Measurements from ENCODE around the gene AMDHD2. TPM values are rescaled to one million over a fixed set of nuclear protein-coding genes. Genes with fewer than 3 reads are reported as not detected.

The AMDHD2 gene
- total and polyA plus RNA-seq, 2 of the 13 experiments (the other 11 are each of a cell fraction or from before 2014, with no cell fraction given), result 33.5 to 39.1 TPM

DNA sequence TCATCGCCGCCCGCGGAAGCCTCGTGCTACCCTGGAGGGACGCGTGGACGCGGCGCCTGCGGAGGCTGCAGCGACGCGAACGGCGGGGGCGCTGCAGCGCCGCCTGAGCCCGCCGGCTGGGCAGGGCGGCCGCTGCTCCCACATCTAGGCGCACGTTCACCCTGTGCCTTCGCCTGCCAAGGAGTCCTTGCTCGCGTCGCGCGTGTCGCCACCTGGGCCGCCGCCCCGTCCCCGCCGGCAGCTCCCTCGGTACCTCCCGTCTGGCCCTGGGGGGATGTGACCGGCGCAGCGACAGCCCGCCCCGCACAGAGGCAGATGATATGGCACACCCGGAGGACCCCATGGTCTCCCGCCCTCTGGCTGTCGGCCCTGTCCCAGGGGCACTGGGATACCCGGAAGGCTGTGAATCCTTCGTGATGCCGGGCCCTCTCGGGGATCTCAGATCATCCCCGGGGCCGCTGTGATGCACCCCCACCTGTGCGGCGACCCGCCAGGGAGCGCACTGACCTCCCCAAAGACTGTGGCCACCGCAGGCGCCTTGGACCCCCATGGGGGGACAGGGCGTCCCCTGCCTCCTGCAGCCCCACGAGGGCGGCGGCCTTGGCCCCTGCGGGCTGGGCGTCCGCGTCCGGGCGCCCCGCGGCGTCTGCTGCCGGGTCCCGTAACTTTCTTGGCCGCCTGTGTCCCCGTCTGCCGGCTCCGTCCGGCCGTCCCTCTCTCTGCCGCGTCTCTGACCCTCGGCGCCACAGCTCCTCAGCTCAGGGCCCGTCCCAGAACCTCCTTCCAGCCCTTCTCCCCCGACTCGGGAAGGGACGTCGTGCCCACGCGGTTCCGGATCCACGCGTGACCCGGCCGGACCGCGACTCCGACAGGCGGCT is 45.9 kb upstream of the AMDHD2 start (continued):
- TF ChIP-seq HDAC2 (CRISPR knock-in tag; IDR thresholded peaks at IDR 0.05) (0 out of 2 replicates have a peak, but pooled peaks have one; percentile 18), ZBTB20 (CRISPR knock-in tag; IDR thresholded peaks at IDR 0.05; ENCODE audit: borderline replicate concordance, low read depth) (no peak), ZNF331 (CRISPR knock-in tag; IDR thresholded peaks at IDR 0.05) (no peak), ZBTB3 (CRISPR knock-in tag; IDR thresholded peaks at IDR 0.05; ENCODE audit: borderline replicate concordance, low read depth) (no peak), ZFY (CRISPR knock-in tag; IDR thresholded peaks at IDR 0.05) (peak; percentile 21; the same call in 1 of the 2 replicates), ZNF75D (CRISPR knock-in tag; IDR thresholded peaks at IDR 0.05; ENCODE audit: borderline replicate concordance) (no peak), MIER3 (CRISPR knock-in tag; IDR thresholded peaks at IDR 0.05; ENCODE audit: borderline replicate concordance) (no peak), ZNF678 (CRISPR knock-in tag; IDR thresholded peaks at IDR 0.05) (no peak), TOPORS (CRISPR knock-in tag; IDR thresholded peaks at IDR 0.05) (no peak), SRY (CRISPR knock-in tag; IDR thresholded peaks at IDR 0.05) (no peak; the same call in 1 of the 2 replicates), ZNF619 (CRISPR knock-in tag; IDR thresholded peaks at IDR 0.05) (no peak), KMT2A (CRISPR knock-in tag; IDR thresholded peaks at IDR 0.05) (no peak), HIVEP1 (CRISPR knock-in tag; IDR thresholded peaks at IDR 0.05) (0 out of 2 replicates have a peak, but pooled peaks have one; percentile 60)
- TF ChIP-seq, protein P1, sequence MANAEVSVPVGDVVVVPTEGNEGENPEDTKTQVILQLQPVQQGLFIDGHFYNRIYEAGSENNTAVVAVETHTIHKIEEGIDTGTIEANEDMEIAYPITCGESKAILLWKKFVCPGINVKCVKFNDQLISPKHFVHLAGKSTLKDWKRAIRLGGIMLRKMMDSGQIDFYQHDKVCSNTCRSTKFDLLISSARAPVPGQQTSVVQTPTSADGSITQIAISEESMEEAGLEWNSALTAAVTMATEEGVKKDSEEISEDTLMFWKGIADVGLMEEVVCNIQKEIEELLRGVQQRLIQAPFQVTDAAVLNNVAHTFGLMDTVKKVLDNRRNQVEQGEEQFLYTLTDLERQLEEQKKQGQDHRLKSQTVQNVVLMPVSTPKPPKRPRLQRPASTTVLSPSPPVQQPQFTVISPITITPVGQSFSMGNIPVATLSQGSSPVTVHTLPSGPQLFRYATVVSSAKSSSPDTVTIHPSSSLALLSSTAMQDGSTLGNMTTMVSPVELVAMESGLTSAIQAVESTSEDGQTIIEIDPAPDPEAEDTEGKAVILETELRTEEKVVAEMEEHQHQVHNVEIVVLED (CRISPR knock-in tag; IDR thresholded peaks at IDR 0.05; ENCODE audit: borderline replicate concordance), result 0 out of 2 replicates have a peak, but pooled peaks have one; percentile 43
- TF ChIP-seq, protein P2, sequence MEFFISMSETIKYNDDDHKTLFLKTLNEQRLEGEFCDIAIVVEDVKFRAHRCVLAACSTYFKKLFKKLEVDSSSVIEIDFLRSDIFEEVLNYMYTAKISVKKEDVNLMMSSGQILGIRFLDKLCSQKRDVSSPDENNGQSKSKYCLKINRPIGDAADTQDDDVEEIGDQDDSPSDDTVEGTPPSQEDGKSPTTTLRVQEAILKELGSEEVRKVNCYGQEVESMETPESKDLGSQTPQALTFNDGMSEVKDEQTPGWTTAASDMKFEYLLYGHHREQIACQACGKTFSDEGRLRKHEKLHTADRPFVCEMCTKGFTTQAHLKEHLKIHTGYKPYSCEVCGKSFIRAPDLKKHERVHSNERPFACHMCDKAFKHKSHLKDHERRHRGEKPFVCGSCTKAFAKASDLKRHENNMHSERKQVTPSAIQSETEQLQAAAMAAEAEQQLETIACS (CRISPR knock-in tag; IDR thresholded peaks at IDR 0.05), result 0 out of 2 replicates have a peak, but pooled peaks have one; percentile 19
- TF ChIP-seq, protein P3, sequence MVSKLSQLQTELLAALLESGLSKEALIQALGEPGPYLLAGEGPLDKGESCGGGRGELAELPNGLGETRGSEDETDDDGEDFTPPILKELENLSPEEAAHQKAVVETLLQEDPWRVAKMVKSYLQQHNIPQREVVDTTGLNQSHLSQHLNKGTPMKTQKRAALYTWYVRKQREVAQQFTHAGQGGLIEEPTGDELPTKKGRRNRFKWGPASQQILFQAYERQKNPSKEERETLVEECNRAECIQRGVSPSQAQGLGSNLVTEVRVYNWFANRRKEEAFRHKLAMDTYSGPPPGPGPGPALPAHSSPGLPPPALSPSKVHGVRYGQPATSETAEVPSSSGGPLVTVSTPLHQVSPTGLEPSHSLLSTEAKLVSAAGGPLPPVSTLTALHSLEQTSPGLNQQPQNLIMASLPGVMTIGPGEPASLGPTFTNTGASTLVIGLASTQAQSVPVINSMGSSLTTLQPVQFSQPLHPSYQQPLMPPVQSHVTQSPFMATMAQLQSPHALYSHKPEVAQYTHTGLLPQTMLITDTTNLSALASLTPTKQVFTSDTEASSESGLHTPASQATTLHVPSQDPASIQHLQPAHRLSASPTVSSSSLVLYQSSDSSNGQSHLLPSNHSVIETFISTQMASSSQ (IDR thresholded peaks at IDR 0.05; ENCODE audit: low read depth), result no peak
- TF ChIP-seq, protein P3 (CRISPR knock-in tag; IDR thresholded peaks at IDR 0.05; ENCODE audit: borderline replicate concordance), result 0 out of 2 replicates have a peak, but pooled peaks have one; percentile 17
- TF ChIP-seq, protein P4, sequence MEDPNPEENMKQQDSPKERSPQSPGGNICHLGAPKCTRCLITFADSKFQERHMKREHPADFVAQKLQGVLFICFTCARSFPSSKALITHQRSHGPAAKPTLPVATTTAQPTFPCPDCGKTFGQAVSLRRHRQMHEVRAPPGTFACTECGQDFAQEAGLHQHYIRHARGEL (CRISPR knock-in tag; IDR thresholded peaks at IDR 0.05), result no peak
- TF ChIP-seq, protein P5, sequence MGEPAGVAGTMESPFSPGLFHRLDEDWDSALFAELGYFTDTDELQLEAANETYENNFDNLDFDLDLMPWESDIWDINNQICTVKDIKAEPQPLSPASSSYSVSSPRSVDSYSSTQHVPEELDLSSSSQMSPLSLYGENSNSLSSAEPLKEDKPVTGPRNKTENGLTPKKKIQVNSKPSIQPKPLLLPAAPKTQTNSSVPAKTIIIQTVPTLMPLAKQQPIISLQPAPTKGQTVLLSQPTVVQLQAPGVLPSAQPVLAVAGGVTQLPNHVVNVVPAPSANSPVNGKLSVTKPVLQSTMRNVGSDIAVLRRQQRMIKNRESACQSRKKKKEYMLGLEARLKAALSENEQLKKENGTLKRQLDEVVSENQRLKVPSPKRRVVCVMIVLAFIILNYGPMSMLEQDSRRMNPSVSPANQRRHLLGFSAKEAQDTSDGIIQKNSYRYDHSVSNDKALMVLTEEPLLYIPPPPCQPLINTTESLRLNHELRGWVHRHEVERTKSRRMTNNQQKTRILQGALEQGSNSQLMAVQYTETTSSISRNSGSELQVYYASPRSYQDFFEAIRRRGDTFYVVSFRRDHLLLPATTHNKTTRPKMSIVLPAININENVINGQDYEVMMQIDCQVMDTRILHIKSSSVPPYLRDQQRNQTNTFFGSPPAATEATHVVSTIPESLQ (CRISPR knock-in tag; conservative IDR thresholded peaks at IDR 0.05), result no peak
